Measurements from ENCODE around the gene CHRNB1. TPM values are rescaled to one million over a fixed set of nuclear protein-coding genes. Genes with fewer than 3 reads are reported as not detected.

CHRNB1 gene
- total RNA-seq, 1 donor from 2014 or later, result 7.5 TPM

DNA sequence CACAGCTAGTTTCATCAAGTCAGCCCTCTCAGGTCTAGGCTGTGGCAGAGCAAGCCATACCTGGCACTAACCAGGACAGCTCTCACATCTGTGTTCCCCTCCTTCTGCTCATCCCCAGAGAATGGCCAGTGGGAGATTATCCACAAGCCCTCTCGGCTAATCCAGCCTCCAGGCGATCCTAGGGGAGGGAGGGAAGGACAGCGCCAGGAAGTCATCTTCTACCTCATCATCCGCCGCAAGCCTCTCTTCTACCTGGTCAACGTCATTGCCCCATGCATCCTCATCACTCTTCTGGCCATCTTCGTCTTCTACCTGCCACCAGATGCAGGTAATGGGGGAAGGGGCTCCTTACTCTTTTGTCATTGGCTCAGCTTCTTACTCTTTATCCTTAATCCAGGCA is 3.6 kb downstream of the CHRNB1 start:
- no peaks in the 10 kb centered on the region for H3K36me3 ChIP-seq
- peak overlapping the region; percentile 31 for H3K4me3 Mint-ChIP-seq
- no peaks in the 10 kb centered on the region for H3K36me3 Mint-ChIP-seq
- no peak overlapping the region for H3K9ac ChIP-seq
- H3K27me3 ChIP-seq, result peaks cover 23% of the 10 kb centered on the region
- no peak overlapping the region for H3K4me3 ChIP-seq
- H3K79me2 ChIP-seq (ENCODE audit: low read depth), result no peaks in the 10 kb centered on the region
- H3K4me1 Mint-ChIP-seq, result peaks cover 30% of the 10 kb centered on the region
- DNase-seq (ENCODE audit: low spot score), result no peak
- H3K4me2 ChIP-seq, result no peak overlapping the region
- no peak overlapping the region for H3K27ac ChIP-seq
- H4K20me1 ChIP-seq (ENCODE audit: low read depth), result no peaks in the 10 kb centered on the region
- H3F3A ChIP-seq (ENCODE audit: low read depth), result peaks cover 22% of the 10 kb centered on the region
- H3K4me1 ChIP-seq, result peaks cover 9% of the 10 kb centered on the region
- H2AFZ ChIP-seq (replicated peaks), result no peak overlapping the region
- no peaks in the 10 kb centered on the region for H3K9me3 ChIP-seq (ENCODE audit: low read depth)
- H3K27ac Mint-ChIP-seq, result no peak overlapping the region
- peaks cover 4% of the 10 kb centered on the region for H3K9me3 Mint-ChIP-seq
- peaks cover 4% of the 10 kb centered on the region for H3K27me3 Mint-ChIP-seq (ENCODE audit: insufficient read depth, low read depth)
- TF ChIP-seq EZH2 (IDR thresholded peaks at IDR 0.05) (no peak), EZH2phosphoT487 (IDR thresholded peaks at IDR 0.05) (no peak)
- TF ChIP-seq, protein P1, sequence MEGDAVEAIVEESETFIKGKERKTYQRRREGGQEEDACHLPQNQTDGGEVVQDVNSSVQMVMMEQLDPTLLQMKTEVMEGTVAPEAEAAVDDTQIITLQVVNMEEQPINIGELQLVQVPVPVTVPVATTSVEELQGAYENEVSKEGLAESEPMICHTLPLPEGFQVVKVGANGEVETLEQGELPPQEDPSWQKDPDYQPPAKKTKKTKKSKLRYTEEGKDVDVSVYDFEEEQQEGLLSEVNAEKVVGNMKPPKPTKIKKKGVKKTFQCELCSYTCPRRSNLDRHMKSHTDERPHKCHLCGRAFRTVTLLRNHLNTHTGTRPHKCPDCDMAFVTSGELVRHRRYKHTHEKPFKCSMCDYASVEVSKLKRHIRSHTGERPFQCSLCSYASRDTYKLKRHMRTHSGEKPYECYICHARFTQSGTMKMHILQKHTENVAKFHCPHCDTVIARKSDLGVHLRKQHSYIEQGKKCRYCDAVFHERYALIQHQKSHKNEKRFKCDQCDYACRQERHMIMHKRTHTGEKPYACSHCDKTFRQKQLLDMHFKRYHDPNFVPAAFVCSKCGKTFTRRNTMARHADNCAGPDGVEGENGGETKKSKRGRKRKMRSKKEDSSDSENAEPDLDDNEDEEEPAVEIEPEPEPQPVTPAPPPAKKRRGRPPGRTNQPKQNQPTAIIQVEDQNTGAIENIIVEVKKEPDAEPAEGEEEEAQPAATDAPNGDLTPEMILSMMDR (IDR thresholded peaks at IDR 0.05), result no peak

DNA sequence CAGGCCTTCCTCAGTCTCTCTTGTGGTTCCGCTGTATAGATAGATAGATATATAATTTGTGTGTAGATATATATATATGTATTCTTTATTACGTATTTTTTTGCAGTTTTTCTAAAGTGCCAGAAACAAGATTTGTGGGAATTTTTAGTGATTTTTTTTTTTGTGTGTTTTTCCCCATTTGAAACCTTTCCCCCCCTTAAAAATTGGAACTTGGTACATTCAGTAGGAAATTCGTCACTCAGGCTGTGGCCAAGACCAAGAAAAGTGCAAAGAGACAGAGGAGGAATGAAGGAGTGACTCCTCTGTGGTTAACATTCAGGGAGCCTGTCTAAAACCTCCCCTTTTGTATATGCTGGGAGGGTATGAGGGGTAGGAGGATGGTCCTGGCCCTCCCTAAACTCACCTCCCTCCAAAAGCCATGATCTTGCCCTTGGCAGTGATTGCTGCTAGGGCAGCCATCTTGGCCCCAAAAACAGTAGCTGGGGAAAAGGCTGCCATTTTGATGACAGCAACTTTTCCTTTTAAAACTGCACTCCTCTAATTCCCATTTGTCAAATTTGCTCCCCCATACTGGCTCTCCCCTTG is 15.2 kb downstream of the CHRNB1 start:
- TF ChIP-seq, protein P1 (IDR thresholded peaks at IDR 0.05), result no peak
- TF ChIP-seq EZH2phosphoT487 (IDR thresholded peaks at IDR 0.05) (no peak), EZH2 (IDR thresholded peaks at IDR 0.05) (no peak)
- peaks cover 10% of the 10 kb centered on the region for H3K4me1 ChIP-seq
- DNase-seq (ENCODE audit: low spot score), result no peak
- H3K9ac ChIP-seq, result no peak overlapping the region
- no peak overlapping the region for H3K27ac Mint-ChIP-seq
- no peak overlapping the region for H3K4me2 ChIP-seq
- H2AFZ ChIP-seq (replicated peaks), result no peak overlapping the region
- no peak overlapping the region for H3K4me3 ChIP-seq
- H3K9me3 Mint-ChIP-seq, result no peaks in the 10 kb centered on the region
- H3K27me3 ChIP-seq, result no peaks in the 10 kb centered on the region
- H3K36me3 ChIP-seq, result no peaks in the 10 kb centered on the region
- no peaks in the 10 kb centered on the region for H3K79me2 ChIP-seq (ENCODE audit: low read depth)
- H3K27ac ChIP-seq, result no peak overlapping the region
- H3K4me3 Mint-ChIP-seq, result peak overlapping the region; percentile 51
- peaks cover 11% of the 10 kb centered on the region for H3K36me3 Mint-ChIP-seq
- peaks cover 10% of the 10 kb centered on the region for H3K27me3 Mint-ChIP-seq (ENCODE audit: insufficient read depth, low read depth)
- H3K4me1 Mint-ChIP-seq, result peaks cover 15% of the 10 kb centered on the region
- H4K20me1 ChIP-seq (ENCODE audit: low read depth), result peaks cover 3% of the 10 kb centered on the region
- H3K9me3 ChIP-seq (ENCODE audit: low read depth), result no peaks in the 10 kb centered on the region
- H3F3A ChIP-seq (ENCODE audit: low read depth), result peaks cover 25% of the 10 kb centered on the region

DNA sequence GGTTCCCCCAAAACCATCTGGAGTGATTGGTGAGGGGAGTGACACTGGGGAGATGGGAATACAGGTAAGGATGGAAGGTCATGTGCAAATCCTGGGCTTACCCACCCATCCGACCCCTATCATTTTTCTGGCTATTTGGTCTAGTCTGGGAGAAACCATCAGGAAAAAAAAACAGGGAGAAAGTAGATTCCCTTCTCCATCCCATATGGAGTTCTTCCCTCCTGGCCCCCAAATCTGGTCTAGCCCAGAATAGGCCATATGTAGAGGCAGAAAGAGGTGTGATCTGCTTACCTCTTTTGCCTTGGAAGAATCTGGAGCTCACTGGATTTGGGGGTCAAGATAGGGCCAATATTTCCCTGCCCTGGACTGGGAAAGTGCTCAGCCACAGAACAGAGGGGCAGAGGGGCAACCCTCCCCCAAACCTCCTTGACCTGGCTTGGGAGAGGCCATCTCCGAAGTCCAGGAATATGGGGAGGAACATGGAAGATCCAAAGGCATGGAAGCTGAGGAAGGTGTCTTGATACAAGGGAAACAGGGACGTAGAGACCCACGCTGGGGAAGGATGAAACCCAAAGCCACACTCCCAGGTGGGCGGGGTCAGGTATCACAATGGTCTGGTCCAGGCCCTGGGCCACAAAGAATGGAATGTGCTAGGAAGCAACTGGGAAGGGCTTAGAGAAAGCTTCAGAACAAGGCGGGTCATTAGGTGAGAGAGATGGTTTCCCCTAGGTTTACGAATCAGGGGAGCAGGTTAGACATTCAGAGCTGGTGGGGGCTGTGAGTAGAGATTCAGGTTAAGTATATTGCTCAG is 16.2 kb downstream of the CHRNB1 start:
- Histone ChIP-seq H3K27ac (no peak overlapping the region), H2AFZ (replicated peaks) (no peak overlapping the region), H3K4me1 (peaks cover 10% of the 10 kb centered on the region), H3K9ac (no peak overlapping the region), H3F3A (ENCODE audit: low read depth) (peaks cover 20% of the 10 kb centered on the region), H3K9me3 (ENCODE audit: low read depth) (no peaks in the 10 kb centered on the region), H4K20me1 (ENCODE audit: low read depth) (peaks cover 3% of the 10 kb centered on the region), H3K79me2 (ENCODE audit: low read depth) (no peaks in the 10 kb centered on the region), H3K36me3 (no peaks in the 10 kb centered on the region), H3K4me3 (no peak overlapping the region), H3K4me2 (peak overlapping the region; percentile 58), H3K27me3 (no peaks in the 10 kb centered on the region)
- Mint-ChIP-seq H3K9me3 (no peaks in the 10 kb centered on the region), H3K4me3 (peak overlapping the region; percentile 66), H3K27ac (peak overlapping the region; percentile 53), H3K4me1 (peaks cover 9% of the 10 kb centered on the region), H3K36me3 (peaks cover 13% of the 10 kb centered on the region), H3K27me3 (ENCODE audit: insufficient read depth, low read depth) (peaks cover 6% of the 10 kb centered on the region)
- peak; percentile 78 for DNase-seq (ENCODE audit: low spot score)
- TF ChIP-seq EZH2 (IDR thresholded peaks at IDR 0.05), result no peak
- no peak for TF ChIP-seq EZH2phosphoT487 (IDR thresholded peaks at IDR 0.05)
- TF ChIP-seq, protein P1 (IDR thresholded peaks at IDR 0.05), result no peak
